CD4-positive, alpha-beta T cell treated with Interleukin-6 at 100 ng/mL for 8 hours (primary cell): ENCODE data around the gene OBSCN.

Experiments
- DNase-seq: peaks from one replicate; pipeline ENCODE4 v3.0.0-alpha.2; 2020; ENCODE audit warnings: mixed read lengths, low spot score

Gene OBSCN

DNA sequence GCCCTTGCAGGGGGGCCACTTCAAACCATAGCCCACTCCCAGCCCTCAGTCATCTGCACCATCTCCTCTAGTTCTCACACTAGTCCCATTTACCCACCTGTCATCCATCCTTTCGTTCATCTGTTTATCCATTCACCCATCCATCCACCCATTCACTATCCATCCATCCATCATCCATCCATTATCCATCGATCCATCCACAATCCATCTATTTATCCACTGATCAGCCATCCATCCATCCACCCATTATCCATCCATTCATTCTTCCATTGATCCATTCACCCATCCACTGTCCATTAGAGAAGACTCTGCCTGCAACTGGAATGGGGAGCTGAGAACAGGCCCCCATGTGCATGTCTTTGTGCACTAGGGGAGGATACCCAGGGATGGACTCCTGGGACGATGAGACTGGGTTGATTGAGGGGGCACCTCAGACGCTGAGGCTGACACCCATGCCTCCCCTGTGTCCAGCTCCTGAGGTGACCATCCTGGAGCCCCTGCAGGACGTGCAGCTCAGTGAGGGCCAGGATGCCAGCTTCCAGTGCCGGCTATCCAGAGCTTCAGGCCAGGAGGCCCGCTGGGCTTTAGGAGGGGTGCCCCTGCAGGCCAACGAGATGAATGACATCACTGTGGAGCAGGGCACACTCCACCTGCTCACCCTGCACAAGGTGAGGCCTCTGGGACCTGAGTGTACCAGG is 100.9 kb downstream of the OBSCN start:
- no peak for DNase-seq

DNA sequence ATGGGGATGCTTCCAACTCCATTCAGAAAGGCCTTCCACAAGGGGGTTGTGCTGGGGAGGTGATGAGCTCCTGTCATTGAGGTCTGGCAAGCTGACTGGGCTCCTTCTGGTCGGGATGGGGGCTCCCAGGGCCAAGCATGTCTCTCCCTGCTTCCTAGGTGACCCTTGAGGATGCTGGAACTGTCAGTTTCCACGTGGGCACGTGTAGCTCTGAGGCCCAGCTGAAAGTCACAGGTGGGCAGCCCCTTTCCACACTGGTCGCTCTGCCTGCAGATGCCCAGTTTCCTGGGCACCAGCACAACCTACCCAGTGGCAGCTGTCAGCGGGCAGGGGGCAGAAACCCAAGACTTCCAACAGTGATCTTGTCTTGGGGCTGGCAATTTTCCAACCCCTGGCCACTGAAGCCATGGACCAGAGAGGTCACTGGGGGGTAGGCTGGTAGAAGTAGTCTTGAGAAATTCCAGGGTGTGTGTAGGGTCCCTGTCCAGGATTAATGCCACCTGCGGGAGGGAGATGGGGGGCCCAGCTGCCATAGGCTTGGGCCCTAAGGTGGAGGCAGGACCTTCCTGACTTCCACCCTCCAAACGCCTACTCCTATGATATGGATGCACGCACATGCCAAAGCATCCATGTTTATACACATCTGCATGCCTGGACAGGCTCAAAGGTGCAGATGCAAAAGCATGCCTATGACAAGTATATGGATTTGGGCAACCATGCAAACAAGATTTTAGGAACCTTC is 101.7 kb downstream of the OBSCN start:
- no peak for DNase-seq

DNA sequence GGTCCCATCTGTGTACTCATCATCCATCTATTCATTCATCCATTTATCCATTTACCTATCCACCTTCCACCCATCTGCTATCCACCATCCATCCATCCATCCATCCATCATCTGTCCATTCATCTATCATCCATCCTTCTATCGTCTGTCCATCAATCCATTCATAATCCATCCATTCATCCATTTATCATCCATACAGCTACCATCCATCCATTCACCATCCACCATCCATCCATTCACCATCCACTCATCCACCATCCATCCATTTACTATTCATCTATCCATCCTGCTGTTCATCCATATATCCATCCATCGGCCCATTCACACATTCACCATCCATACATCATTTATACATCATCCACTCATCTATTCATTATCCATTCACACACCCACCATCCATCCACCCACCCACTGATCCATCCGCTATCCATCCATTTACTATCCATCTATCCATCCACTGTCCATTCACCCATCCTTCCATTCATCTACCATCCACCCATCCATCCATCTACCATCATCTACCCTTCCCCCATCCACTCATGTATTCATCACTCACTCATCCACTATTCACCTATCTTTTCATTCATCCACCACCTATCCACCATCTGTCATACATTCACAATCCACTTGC is 102.4 kb downstream of the OBSCN start:
- no peak for DNase-seq

DNA sequence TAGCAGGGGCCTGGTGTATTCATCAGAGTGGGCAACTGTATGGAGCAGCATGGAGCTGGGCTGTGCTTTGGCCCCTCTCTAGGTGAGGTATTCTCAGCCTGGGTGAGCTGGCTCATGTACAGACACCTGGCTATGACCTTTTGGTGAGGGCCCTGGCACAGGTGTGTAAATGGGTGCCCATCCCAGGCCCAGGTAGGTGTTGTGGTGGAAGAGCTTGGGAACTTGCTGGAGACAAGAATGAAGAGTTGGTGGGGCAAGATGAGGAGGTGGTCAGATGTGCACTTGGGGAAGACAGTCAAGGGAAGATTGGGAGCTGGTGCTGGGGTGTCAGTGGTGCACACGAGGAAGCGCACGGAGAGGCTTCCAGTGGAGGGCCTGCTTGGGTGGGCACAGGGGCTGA is 103.2 kb downstream of the OBSCN start:
- no peak for DNase-seq

DNA sequence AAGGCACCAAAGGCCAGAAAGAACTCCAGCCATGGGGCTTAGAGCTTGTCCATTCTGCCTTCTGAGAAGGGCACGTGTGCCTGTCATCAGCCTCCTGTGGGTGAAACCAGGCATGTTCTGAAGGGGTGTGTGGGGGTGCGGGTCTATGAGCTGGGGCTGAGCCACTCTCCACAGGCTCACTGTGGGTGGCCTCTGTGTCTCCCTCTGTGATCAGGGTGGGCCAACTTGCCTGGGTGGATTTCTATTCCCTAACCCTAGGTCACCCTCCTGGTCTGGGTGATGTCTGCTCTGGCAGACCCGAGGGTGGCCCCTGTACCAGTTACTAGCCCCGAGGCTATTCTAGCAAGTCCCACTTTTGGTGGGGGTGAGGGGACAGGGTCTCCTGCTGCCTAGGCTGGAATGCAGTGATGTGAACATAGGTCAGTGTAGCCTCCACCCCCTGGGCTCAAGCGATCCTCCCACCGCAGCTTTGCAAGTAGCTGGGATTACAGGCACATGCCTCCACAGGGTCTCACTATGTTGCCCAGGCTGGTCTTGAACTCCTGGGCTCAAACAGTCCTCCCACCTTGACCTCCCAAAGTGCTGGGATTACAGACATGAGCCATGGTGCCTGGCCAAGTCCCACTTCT is 104.4 kb downstream of the OBSCN start:
- DNase-seq, result no peak

DNA sequence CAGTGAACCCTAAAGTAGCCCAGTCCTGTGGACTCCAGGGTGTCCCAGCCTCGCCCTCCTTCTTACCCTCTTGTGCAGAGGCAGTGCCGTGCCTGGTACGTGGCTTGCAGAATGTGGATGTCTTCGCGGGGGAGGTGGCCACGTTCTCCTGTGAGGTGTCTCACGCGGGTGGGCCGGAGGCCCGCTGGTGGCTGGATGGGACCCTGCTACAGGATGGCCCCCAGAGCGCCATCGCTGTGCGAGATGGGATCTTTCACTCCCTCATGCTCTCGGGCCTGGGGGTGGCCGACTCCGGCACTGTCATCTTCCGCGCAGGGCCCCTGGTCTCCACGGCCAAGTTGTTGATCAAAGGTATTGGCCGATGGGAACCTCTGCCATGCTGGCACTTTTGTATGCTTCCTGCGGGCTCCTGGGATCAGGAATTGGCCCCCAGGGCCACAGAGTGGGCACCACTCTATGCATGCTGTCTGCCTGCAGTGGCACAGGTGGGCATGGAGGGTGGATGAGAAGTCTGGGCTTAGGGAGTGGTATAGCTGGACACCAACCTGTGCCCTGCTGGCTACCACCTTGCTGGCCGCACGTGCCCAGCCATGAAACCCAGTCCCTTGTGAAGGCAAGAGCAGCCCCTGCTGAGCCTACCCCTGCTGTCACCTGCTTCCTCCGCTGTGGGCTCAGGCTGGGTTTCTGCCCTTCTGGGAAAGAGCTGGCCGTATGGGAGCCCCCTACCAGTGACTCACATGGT is 105.9 kb downstream of the OBSCN start:
- DNase-seq, result no peak

DNA sequence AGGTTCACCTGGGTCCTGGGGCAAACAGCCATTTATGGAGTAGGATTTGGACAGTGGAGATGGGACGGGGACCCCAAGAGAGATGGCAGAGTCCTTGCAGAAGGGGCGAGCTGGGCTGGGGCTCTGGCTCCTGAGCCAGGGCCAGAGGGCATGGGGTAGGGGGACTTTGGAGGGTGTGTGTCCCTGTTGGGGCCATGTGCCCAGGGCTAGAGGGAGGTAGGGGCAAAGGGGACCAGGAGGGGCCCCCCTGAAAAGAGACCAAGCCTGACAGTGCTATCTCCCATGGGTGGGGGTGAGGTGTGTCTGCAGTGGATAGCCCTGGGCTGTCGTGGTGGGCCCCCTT is 106.4 kb downstream of the OBSCN start:
- DNase-seq, result no peak

DNA sequence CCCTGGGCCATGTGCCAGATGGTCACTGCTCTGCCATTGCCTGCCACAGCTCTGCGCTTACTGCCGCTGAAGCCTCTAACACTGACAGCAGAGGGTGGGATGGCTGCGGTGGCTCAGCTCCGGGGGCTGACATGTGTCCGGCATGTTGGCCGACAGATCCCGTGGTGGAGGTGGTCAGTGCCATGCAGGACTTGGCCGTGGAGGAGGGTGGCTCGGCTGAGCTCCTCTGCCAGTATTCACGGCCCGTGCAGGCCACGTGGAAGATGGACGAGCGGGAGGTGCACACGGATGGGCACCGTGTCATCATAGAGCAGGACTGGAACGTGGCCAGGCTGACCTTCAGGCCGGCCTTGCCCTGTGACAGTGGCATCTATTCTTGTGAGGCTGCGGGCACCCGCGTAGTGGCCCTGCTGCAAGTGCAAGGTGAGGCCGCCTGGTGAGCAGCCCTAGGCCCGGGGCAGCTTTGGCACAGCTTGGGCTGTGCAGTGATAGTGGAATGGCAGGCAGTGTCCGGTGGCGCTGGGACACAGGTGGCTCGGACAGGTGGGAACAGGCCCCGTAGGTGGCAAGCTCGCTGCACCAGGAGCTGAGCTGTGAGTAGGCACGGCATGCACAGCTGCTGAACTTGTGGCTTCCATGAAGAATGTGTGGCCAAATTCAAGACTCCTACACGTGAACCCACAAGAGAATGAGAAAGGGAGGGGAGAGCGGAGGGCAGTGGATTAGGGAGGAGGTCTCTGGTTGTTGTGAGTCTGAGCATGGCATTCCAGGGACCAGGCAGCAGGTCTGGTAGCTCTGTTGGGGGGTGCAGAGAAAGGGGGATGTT is 107.0 kb downstream of the OBSCN start:
- DNase-seq, result no peak

DNA sequence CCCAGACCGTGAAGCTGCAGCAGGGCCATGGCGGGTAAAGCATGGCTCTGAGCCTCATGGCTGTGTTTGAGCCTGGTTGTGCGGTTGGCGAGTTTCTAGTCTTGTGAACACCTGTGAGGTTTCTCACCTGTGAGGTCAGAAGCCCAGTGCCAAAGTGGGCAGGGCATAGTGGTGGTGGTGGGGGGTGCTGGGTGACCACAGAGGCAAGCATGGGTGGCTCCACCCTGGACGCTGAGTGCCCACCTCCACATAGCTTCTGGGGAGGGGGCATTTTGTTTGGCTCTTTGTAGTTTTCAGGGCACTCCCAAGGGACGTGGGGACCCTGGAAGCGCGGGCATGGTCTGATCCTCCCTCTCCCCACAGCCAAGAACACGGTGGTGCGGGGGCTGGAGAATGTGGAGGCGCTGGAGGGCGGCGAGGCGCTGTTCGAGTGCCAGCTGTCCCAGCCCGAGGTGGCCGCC is 107.7 kb downstream of the OBSCN start:
- DNase-seq, result no peak

DNA sequence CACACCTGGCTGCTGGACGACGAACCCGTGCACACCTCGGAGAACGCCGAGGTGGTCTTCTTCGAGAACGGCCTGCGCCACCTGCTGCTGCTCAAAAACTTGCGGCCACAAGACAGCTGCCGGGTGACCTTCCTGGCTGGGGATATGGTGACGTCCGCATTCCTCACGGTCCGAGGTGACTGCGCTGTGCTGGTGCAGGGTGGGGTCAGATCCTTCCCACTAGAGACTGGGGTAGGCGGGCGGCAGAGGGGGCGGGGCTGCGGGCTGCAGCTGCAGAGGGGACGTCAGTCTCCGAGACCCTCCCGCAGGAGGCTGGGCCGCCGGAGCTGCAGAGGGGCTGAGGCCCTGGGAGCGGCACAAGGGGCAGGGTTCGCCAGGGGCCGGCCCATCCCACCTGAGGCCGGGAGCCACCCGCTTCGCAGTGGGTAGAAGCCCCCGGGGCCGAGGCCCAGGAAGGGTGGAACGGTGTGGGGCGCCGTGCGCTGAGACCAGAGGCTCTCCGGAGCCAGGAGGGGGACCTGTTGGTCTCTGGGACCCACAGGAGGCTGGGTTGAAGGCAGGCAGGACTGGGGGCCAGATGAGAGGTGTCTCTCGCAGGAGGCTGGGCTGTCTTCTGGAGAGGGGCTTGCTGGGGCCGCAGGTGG is 108.2 kb downstream of the OBSCN start:
- no peak for DNase-seq

DNA sequence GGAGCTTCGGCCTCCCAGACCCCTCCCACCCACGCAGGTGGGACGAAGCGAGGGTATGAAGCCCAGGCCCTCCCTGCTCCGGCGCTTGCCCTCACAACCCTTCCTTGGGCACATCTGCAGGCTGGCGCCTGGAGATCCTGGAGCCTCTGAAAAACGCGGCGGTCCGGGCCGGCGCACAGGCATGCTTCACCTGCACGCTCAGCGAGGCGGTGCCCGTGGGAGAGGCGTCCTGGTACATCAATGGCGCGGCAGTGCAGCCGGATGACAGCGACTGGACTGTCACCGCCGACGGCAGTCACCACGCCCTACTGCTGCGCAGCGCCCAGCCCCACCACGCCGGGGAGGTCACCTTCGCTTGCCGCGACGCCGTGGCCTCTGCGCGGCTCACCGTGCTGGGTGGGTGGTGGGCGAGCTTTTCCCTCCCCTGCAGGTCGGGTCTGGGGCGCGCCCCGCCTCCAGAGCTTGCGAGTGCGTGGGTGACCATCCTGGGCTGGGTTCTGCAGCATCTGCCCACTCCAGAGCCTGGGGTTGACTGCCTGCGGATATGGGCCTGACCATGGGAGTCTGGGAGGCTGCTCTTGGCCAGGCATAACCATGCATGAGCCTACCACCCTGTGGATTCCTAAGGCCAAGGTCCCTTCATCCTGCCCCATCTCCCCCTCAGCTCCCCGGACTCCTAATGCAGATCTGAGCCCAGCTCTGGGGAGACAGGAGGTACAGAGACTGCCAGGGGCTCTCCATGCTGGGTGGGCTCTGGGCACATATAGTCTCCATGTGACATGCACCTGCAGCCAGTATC is 108.9 kb downstream of the OBSCN start:
- no peak for DNase-seq

DNA sequence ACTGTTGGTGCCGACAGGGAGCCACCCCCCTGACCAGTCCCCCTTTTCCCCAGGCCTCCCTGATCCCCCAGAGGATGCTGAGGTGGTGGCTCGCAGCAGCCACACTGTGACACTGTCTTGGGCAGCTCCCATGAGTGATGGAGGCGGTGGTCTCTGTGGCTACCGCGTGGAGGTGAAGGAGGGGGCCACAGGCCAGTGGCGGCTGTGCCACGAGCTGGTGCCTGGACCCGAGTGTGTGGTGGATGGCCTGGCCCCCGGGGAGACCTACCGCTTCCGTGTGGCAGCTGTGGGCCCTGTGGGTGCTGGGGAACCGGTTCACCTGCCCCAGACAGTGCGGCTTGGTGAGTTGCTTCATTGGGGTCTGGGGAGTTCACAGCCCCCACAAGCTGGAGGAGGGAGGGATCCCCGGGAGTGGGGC is 109.6 kb downstream of the OBSCN start:
- no peak for DNase-seq

DNA sequence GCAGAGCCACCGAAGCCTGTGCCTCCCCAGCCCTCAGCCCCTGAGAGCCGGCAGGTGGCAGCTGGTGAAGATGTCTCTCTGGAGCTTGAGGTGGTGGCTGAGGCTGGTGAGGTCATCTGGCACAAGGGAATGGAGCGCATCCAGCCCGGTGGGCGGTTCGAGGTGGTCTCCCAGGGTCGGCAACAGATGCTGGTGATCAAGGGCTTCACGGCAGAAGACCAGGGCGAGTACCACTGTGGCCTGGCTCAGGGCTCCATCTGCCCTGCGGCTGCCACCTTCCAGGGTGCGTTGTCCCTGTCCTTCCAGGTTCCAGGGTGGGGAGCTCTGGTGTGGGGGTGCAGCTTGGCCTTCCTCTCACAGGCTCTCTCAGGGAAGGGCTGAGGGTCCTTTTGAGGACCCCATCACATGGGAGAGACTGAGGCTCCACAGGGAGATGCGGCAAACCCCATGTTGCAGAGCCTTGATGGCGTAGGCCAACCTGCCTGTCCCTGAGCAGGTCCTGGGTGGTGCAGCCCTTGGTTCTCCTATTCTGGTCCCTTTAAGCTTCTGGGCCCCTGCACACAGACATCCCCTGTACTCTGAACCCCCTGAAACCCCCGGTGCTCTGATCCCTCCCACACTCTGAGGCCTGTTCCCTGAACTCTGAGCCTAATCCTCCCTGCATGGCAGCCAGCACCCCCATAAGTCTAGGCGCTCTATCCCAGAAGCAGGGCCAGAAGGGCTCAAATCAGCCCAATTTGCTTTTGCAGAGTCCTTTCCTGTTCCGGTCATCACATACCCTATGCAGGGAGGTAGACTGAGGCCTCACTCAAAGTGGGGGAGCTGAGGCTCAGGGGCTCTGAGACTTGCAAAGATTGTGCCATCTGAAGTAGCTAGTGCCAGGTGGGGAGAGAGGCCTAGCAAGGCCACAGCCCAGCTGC is 110.3 kb downstream of the OBSCN start:
- no peak for DNase-seq

DNA sequence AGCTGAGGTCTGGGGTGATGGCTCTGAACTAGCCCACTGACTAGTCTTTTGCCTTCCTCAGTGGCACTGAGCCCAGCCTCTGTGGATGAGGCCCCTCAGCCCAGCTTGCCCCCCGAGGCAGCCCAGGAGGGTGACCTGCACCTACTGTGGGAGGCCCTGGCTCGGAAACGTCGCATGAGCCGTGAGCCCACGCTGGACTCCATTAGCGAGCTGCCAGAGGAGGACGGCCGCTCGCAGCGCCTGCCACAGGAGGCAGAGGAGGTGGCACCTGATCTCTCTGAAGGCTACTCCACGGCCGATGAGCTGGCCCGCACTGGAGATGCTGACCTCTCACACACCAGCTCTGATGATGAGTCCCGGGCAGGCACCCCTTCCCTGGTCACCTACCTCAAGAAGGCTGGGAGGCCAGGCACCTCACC is 111.0 kb downstream of the OBSCN start:
- no peak for DNase-seq

DNA sequence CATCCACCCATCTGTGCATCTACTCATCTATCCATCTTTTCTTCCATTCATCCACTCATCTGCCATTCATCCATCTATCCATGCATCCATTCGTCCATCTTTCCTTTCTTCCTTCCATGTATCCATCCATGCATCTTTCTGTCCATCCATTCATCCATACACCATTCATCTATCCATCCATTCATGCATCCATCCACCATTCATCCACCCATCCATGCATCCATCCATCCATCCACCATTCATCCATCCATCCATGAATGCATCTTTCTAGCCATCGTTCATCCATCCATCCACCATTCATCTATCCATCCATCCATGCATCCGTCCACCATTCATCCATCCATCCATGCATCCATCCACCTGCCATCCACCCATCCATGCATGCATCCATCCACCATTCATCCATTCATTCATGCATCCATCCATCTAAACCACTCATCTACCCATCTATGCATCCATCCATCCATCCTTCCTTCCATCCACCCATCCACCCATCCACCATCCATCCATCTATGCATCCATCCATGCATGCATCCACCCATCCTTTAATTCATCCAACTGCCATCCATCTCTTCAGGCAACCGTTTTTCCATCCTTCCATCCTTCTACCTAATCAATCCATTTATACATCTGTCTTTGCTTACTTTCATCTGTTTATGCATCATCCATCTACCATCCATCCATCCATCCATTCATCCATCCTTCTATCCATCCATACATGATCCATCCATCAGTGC is 111.7 kb downstream of the OBSCN start:
- DNase-seq, result no peak

DNA sequence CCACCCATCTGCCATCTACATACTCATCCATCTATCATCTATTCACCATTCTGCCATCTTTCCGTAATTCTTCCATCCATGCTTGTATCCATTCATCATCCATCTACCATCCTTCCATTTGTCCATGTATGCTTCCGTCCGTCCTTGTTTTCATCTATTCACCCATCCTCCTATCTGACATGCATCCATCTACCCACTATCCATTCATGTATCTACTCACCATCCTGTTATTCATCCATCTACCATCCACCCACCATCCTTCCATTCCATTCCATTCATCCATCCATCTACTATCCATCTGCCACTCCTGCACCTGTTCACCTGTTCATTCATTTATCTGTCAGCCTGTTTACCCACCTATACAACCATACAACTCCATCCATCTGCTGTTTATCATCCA is 112.5 kb downstream of the OBSCN start:
- DNase-seq, result no peak

DNA sequence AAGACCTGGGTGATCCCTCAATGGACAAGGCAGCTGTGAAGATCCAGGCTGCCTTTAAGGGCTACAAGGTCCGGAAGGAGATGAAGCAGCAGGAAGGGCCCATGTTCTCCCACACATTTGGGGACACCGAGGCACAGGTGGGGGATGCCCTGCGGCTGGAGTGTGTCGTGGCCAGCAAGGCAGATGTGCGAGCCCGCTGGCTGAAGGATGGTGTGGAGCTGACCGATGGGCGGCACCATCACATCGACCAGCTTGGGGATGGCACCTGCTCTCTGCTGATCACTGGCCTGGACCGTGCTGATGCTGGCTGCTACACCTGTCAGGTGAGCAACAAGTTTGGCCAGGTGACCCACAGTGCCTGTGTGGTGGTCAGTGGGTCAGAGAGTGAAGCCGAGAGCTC is 113.6 kb downstream of the OBSCN start:
- DNase-seq, result no peak

DNA sequence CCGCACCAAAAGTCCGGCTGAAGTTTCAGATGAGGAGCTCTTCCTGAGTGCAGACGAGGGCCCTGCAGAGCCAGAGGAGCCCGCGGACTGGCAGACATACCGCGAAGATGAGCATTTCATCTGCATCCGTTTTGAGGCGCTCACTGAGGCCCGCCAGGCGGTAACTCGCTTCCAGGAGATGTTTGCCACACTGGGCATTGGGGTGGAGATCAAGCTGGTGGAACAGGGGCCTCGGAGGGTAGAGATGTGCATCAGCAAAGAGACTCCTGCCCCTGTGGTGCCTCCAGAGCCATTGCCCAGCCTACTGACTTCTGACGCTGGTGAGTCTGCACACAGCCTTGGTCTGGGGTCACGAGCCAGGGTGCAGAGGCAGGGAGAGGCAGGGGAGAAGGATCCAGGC is 114.1 kb downstream of the OBSCN start:
- DNase-seq, result no peak
